ENCODE data around the gene CARNS1. TPM values are rescaled to one million over a fixed set of nuclear protein-coding genes. Genes with fewer than 3 reads are reported as not detected.

Gene CARNS1
- total and polyA plus RNA-seq, 11 donors, result 0.89 to 33.6 (median 6.2) TPM

- Histone ChIP-seq H3K9me3 (no peaks in the 10 kb centered on the region), H3K4me1 (peaks cover 0 to 25% (median 0%) of the 10 kb centered on the region in 12 donors), H3K36me3 (no peaks in the 10 kb centered on the region), H3K4me3 (peak overlapping the region in 2 of 12 donors; percentile 21 to 50), H3K27me3 (peaks cover 0 to 51% (median 12%) of the 10 kb centered on the region in 9 donors), H3K27ac (peak overlapping the region in 1 of 12 donors; percentile 91)
- intact Hi-C loops (cut with DNase I), result loop anchor here in 3 of 10 donors (10.0 kb wide), 1 partner anchor 56 kb away; the partner anchor contains the start of gene TMEM134 (in 3 of the 3)
- ATAC-seq (no peak), DNase-seq (no peak)
- TF ChIP-seq POLR2A (IDR thresholded peaks at IDR 0.05) (no peak), CTCF (IDR thresholded peaks at IDR 0.05) (no peak)
- 52 to 69% (median 68%) methylated on average over 9 to 24 of the region's 24 CpGs for WGBS, 4 donors
These were observed 6.2 kb upstream of the CARNS1 start for GRCh38 chr11:67409261-67409666.

GRCh38 chr11:67409781-67410368 lies 5.6 kb upstream of the CARNS1 start:
- intact Hi-C loops (cut with DNase I), result loop anchor here in 3 of 10 donors (10.0 kb wide), 1 partner anchor 55 kb away; the partner anchor contains the start of gene TMEM134 (in 3 of the 3)
- Histone ChIP-seq H3K4me1 (peaks cover 0 to 27% (median under 1%) of the 10 kb centered on the region in 12 donors), H3K27ac (peak overlapping the region in 1 of 12 donors; percentile 91), H3K27me3 (peaks cover 0 to 51% (median 16%) of the 10 kb centered on the region in 9 donors), H3K9me3 (no peaks in the 10 kb centered on the region), H3K4me3 (peak overlapping the region in 2 of 12 donors; percentile 21 to 50), H3K36me3 (no peaks in the 10 kb centered on the region)
- DNase-seq (no peak), ATAC-seq (no peak)
- TF ChIP-seq CTCF (IDR thresholded peaks at IDR 0.05) (no peak), POLR2A (IDR thresholded peaks at IDR 0.05) (no peak)
- 40 to 67% (median 44%) methylated on average over 8 to 13 of the region's 13 CpGs for WGBS, 4 donors

- Histone ChIP-seq H3K4me1 (peaks cover 0 to 32% (median 4%) of the 10 kb centered on the region in 12 donors), H3K27me3 (peaks cover 0 to 55% (median 16%) of the 10 kb centered on the region in 9 donors), H3K9me3 (no peaks in the 10 kb centered on the region), H3K4me3 (no peak overlapping the region), H3K36me3 (no peaks in the 10 kb centered on the region), H3K27ac (peak overlapping the region in 1 of 12 donors; percentile 91)
- ATAC-seq (no peak), DNase-seq (no peak)
- TF ChIP-seq POLR2A (IDR thresholded peaks at IDR 0.05), result no peak
- TF ChIP-seq CTCF (IDR thresholded peaks at IDR 0.05), result no peak
- 50 to 88% (median 69%) methylated on average over 2 to 15 of the region's 15 CpGs for WGBS, 4 donors
- intact Hi-C loops (cut with DNase I), result no loop called here
These were observed 5.1 kb upstream of the CARNS1 start for GRCh38 chr11:67410369-67410831.

GRCh38 chr11:67410984-67411784 lies 4.3 kb upstream of the CARNS1 start:
- no peak overlapping the region for H3K27ac ChIP-seq
- intact Hi-C loops (cut with DNase I), result no loop called here
- 72 to 82% (median 76%) methylated on average over 17 of the region's 17 CpGs for WGBS, 4 donors
- ATAC-seq (no peak), DNase-seq (no peak)
- TF ChIP-seq POLR2A (IDR thresholded peaks at IDR 0.05), result no peak
- TF ChIP-seq CTCF (IDR thresholded peaks at IDR 0.05), result no peak
- no peak overlapping the region for H3K4me3 ChIP-seq
- H3K27me3 ChIP-seq, result peaks cover 0 to 56% (median 16%) of the 10 kb centered on the region in 9 donors
- H3K9me3 ChIP-seq, result no peaks in the 10 kb centered on the region
- peaks cover 0 to 37% (median 8%) of the 10 kb centered on the region in 12 donors for H3K4me1 ChIP-seq
- H3K36me3 ChIP-seq, result no peaks in the 10 kb centered on the region
